MM.1S (cell line): ENCODE data around the gene PSMB8.
A peak's percentile ranks its signal among the peaks of the same experiment; 100 is the strongest.

Source experiments
- DNase-seq: peaks from one replicate; pipeline ENCODE4 v3.0.0-alpha.2; 2015
- H2AFZ ChIP-seq: fragments of 300-600 bp; sonication (generic); 2 replicates; pipeline ENCODE4 v1.6.0; 2016; ENCODE audit warnings: antibody characterized with exemption, low read length
- H3F3A ChIP-seq: fragments of 300-600 bp; sonication (generic); 2 replicates; pipeline ENCODE4 v1.6.1; 2016; ENCODE audit warnings: mild to moderate bottlenecking, antibody characterized with exemption, low read length, moderate library complexity, mixed read lengths; ENCODE audit not compliant: insufficient read depth
- H3K27ac ChIP-seq: fragments of 300-600 bp; sonication (generic); 2 replicates; pipeline ENCODE4 v1.5.1; 2016; ENCODE audit warnings: mild to moderate bottlenecking, low read length
- H3K27me3 ChIP-seq: fragments of 300-600 bp; sonication (generic); replicated peaks from 2 replicates; pipeline ENCODE4 v1.6.0; 2016; ENCODE audit warnings: low read length; ENCODE audit not compliant: insufficient read depth
- H3K36me3 ChIP-seq: fragments of 300-600 bp; sonication (generic); replicated peaks from 2 replicates; pipeline ENCODE4 v1.6.1; 2016; ENCODE audit warnings: mild to moderate bottlenecking, low read length, mixed read lengths; ENCODE audit not compliant: insufficient read depth
- H3K4me1 ChIP-seq: fragments of 300-600 bp; sonication (generic); 2 replicates; pipeline ENCODE4 v1.6.1; 2016; ENCODE audit warnings: low read length, mixed read lengths
- H3K4me2 ChIP-seq: fragments of 300-600 bp; sonication (generic); 2 replicates; pipeline ENCODE4 v1.6.0; 2016; ENCODE audit warnings: low read depth, low read length
- H3K4me3 ChIP-seq: fragments of 300-600 bp; sonication (generic); 2 replicates; pipeline ENCODE4 v1.5.1; 2016; ENCODE audit warnings: low read length, mixed read lengths
- H3K79me2 ChIP-seq: fragments of 300-600 bp; sonication (generic); 2 replicates; pipeline ENCODE4 v1.6.1; 2016; ENCODE audit warnings: mixed run types, low read length, mixed read lengths
- H3K9ac ChIP-seq: fragments of 300-600 bp; sonication (generic); 2 replicates; pipeline ENCODE4 v1.6.1; 2016; ENCODE audit warnings: low read length, mixed read lengths
- H3K9me2 ChIP-seq: fragments of 300-600 bp; sonication (generic); replicated peaks from 2 replicates; pipeline ENCODE4 v1.6.1; 2016; ENCODE audit warnings: mild to moderate bottlenecking, low read length, mixed read lengths; ENCODE audit not compliant: insufficient read depth
- H3K9me3 ChIP-seq: fragments of 300-600 bp; sonication (generic); replicated peaks from 2 replicates; pipeline ENCODE4 v1.6.1; 2016; ENCODE audit warnings: mild to moderate bottlenecking, low read length, mixed read lengths; ENCODE audit not compliant: insufficient read depth
- H4K20me1 ChIP-seq: fragments of 300-600 bp; sonication (generic); 2 replicates; pipeline ENCODE4 v1.6.1; 2016; ENCODE audit warnings: mild to moderate bottlenecking, low read length, moderate library complexity, mixed read lengths; ENCODE audit not compliant: insufficient read depth
- EZH2 ChIP-seq: fragments of 300-600 bp; sonication (generic); optimal IDR thresholded peaks from 2 replicates; pipeline ENCODE3; 2017; ENCODE audit warnings: low read depth, mild to moderate bottlenecking, antibody characterized with exemption, low read length, mixed read lengths
- EZH2phosphoT487 ChIP-seq: fragments of 300-600 bp; sonication (generic); IDR thresholded peaks from 2 replicates; pipeline ENCODE4 v1.6.1; 2018; ENCODE audit warnings: antibody characterized with exemption, low read length
- TF ChIP-seq, protein P1 (sequence below): fragments of 300-600 bp; sonication (generic); IDR thresholded peaks from 2 replicates; pipeline ENCODE4 v1.5.1; 2016; ENCODE audit warnings: antibody characterized with exemption, low read length, mixed read lengths

Gene PSMB8

DNA sequence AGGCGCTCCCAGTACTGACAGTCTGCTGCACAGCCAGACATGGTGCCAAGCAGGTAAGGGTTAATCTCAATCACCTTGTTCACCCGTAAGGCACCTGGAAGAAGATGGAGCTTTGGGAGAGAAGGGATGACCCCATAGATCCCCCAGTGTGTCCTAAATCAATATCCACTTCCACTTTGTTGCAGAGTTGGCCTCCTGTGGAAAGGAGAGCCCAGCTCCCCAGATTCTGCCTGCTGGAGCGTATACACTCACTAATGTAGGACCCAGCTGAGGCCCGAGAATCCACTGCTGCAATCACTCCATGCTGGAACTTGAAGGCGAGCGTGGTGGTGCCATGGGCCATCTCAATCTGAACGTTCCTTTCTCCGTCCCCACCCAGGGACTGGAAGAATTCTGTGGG, 1.2 kb downstream of the PSMB8 start:
- H4K20me1 ChIP-seq = no peaks in the 10 kb centered on the region
- H3K27me3 ChIP-seq = no peaks in the 10 kb centered on the region
- H2AFZ ChIP-seq = no peak overlapping the region
- H3K27ac ChIP-seq = no peak overlapping the region
- no peaks in the 10 kb centered on the region for H3K36me3 ChIP-seq
- H3K9me3 ChIP-seq = no peaks in the 10 kb centered on the region
- H3K79me2 ChIP-seq = peaks cover 43% of the 10 kb centered on the region
- H3K4me3 ChIP-seq = no peak overlapping the region
- TF ChIP-seq, protein P1, sequence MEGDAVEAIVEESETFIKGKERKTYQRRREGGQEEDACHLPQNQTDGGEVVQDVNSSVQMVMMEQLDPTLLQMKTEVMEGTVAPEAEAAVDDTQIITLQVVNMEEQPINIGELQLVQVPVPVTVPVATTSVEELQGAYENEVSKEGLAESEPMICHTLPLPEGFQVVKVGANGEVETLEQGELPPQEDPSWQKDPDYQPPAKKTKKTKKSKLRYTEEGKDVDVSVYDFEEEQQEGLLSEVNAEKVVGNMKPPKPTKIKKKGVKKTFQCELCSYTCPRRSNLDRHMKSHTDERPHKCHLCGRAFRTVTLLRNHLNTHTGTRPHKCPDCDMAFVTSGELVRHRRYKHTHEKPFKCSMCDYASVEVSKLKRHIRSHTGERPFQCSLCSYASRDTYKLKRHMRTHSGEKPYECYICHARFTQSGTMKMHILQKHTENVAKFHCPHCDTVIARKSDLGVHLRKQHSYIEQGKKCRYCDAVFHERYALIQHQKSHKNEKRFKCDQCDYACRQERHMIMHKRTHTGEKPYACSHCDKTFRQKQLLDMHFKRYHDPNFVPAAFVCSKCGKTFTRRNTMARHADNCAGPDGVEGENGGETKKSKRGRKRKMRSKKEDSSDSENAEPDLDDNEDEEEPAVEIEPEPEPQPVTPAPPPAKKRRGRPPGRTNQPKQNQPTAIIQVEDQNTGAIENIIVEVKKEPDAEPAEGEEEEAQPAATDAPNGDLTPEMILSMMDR = no peak
- no peak for TF ChIP-seq EZH2phosphoT487
- H3K4me2 ChIP-seq = peak overlapping the region; percentile 82; the same call in 1 of the 2 replicates
- H3K9me2 ChIP-seq = no peaks in the 10 kb centered on the region
- peaks cover 27% of the 10 kb centered on the region for H3F3A ChIP-seq
- DNase-seq = no peak
- H3K4me1 ChIP-seq = peaks cover 21% of the 10 kb centered on the region
- no peak overlapping the region for H3K9ac ChIP-seq

DNA sequence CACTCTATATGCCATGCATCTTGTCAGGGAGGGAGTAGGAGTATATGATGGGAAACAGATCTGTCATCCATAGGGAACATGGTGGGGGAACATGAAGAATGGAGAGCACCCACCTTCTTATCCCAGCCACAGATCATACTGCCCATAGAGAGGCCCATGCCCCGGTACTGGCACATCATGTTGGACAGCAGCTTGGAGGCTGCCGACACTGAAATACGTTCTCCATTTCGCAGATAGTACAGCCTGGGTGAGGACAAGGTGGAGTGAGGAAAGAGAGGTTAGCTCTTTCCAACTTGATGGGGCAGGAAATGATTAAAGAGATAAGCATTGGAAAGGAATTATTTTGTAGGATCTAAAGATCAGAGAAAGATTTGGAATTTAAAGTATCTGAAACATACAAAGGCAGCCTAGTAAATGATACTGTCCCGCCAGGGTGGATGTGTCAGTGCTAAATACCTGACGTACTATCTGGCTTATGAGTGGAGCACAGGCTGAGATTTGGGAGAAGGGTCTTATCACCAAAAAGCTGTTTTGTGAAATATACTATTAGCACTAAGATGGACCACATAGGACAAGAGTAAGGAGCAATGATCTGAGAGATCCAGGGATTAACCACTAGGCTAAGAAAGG, 1.7 kb downstream of the PSMB8 start:
- Histone ChIP-seq H3K27ac (no peak overlapping the region), H3K4me3 (no peak overlapping the region), H3F3A (peaks cover 27% of the 10 kb centered on the region), H2AFZ (no peak overlapping the region), H3K4me1 (peaks cover 24% of the 10 kb centered on the region), H4K20me1 (no peaks in the 10 kb centered on the region), H3K9me3 (no peaks in the 10 kb centered on the region), H3K79me2 (peaks cover 47% of the 10 kb centered on the region), H3K9ac (no peak overlapping the region), H3K4me2 (no peak overlapping the region), H3K27me3 (no peaks in the 10 kb centered on the region), H3K9me2 (no peaks in the 10 kb centered on the region), H3K36me3 (no peaks in the 10 kb centered on the region)
- DNase-seq = no peak
- TF ChIP-seq EZH2phosphoT487 (no peak), EZH2 (no peak)
- TF ChIP-seq, protein P1 = no peak

DNA sequence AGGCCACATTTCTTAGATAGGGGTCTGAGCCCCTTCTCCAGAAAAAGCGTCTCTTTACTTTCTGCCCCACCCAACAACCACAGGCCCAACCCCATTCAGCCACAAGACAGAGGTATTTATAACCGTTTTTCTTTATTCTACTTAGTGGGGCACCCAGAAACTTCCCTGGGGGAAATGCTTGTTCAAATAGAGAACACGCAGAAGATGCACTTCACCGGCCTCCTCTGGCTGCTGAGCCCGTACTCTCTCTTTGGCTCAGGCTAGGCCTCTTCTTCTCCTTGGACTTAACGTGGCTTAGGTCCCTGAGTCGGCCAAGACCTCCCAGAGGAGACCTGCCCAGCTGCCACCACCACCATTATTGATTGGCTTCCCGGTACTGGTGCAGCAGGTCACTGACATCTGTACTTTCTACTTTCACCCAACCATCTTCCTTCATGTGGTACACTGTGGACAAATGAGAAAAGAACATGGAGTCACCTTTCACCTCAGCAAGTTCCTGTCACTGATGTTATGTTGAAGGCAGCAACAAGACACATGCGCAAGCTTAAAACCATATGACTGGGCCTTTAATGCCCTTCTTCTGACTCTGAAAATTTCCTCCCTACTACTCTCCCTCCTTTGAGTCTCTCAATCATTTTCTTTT, 3.1 kb downstream of the PSMB8 start:
- H3K27ac ChIP-seq = no peak overlapping the region
- H3K36me3 ChIP-seq = no peaks in the 10 kb centered on the region
- H3K4me3 ChIP-seq = no peak overlapping the region
- TF ChIP-seq, protein P1 = no peak
- TF ChIP-seq EZH2 (no peak), EZH2phosphoT487 (no peak)
- H3K27me3 ChIP-seq = no peaks in the 10 kb centered on the region
- peaks cover 20% of the 10 kb centered on the region for H3F3A ChIP-seq
- no peak for DNase-seq
- H2AFZ ChIP-seq = no peak overlapping the region
- H3K9me2 ChIP-seq = no peaks in the 10 kb centered on the region
- peaks cover 25% of the 10 kb centered on the region for H3K4me1 ChIP-seq
- H3K79me2 ChIP-seq = peaks cover 42% of the 10 kb centered on the region
- no peaks in the 10 kb centered on the region for H3K9me3 ChIP-seq
- no peak overlapping the region for H3K9ac ChIP-seq
- no peak overlapping the region for H3K4me2 ChIP-seq
- no peaks in the 10 kb centered on the region for H4K20me1 ChIP-seq
